A549 (cell line): Measurements from ENCODE around the gene EAF2.

Experiments used
- ESRRA ChIP-seq: fragments of 150-350 bp; IDR thresholded peaks from 2 replicates; pipeline ENCODE4 v1.6.1; 2014; ENCODE audit warnings: mild to moderate bottlenecking, low read length, borderline replicate concordance
- HOXA7 ChIP-seq: fragments of 250-450 bp; sonication (Bioruptor Pico); IDR thresholded peaks from 2 replicates; pipeline ENCODE4 v1.5.0; 2020; ENCODE audit warnings: mild to moderate bottlenecking, moderate library complexity
- NPAS2 ChIP-seq: fragments of 250-450 bp; sonication (Bioruptor Pico); IDR thresholded peaks from 2 replicates; pipeline ENCODE4 v1.8.0; 2022; ENCODE audit warnings: mild to moderate bottlenecking, moderate library complexity, borderline replicate concordance
- RAD21 ChIP-seq, 2 experiments: fragments of >200 bp in 1 of 2; sonication (Bioruptor Twin) in 1 of 2; formaldehyde crosslinking in 1 of 2; IDR thresholded peaks in 1 of 2; conservative IDR thresholded peaks in 1 of 2; 2 replicates in 1 of 2; 3 replicates in 1 of 2; pipeline ENCODE4 v1.6.1; 2012 to 2018; ENCODE audit warnings: inconsistent platforms in 1 of 2
- RCOR1 ChIP-seq: fragments of 150-350 bp; IDR thresholded peaks from 2 replicates; pipeline ENCODE4 v1.6.1; 2014; ENCODE audit warnings: antibody characterized with exemption, low read length, low read depth
- SREBF2 ChIP-seq: fragments of 450-650 bp; IDR thresholded peaks from 2 replicates; pipeline ENCODE4 v1.6.1; 2014; ENCODE audit warnings: mild to moderate bottlenecking, moderate library complexity
- ZC3H11A ChIP-seq: fragments of 450-650 bp; IDR thresholded peaks from 2 replicates; pipeline ENCODE4 v1.6.1; 2014; ENCODE audit warnings: antibody characterized with exemption, mild to moderate bottlenecking
- TF ChIP-seq, protein P1 (sequence below): fragments of >200 bp; sonication (Bioruptor Twin); formaldehyde crosslinking; IDR thresholded peaks from 3 replicates; pipeline ENCODE4 v1.5.1; 2016
- TF ChIP-seq, protein P2 (sequence below): fragments of 200-600 bp; sonication (generic); IDR thresholded peaks from 2 replicates; pipeline ENCODE4 v1.6.1; 2016; ENCODE audit warnings: antibody characterized with exemption, mild to moderate bottlenecking, moderate library complexity
- TF ChIP-seq, protein P3 (sequence below): fragments of 150-350 bp; IDR thresholded peaks from 2 replicates; pipeline ENCODE4 v1.6.1; 2014; ENCODE audit warnings: low read depth, mild to moderate bottlenecking, low read length

DNA sequence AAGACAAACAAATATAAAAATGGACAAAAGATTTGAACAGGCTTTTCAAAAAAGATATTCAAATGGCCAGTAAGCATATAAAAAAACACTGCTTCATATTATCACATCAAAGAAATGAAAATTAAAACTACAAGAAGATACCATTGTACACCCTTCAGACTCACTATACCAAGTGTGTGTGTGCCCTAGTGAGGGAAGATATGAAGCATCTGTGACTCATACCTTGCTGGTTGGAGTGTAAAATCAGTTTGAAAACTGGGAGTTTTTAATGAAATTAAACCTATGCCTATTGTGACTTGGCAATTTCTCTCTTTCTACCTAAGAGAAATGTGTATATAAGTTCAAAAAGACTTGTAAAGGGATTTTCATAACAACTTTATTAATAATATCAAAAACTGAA is 35.7 kb downstream of the EAF2 start:
- TF ChIP-seq, protein P1, sequence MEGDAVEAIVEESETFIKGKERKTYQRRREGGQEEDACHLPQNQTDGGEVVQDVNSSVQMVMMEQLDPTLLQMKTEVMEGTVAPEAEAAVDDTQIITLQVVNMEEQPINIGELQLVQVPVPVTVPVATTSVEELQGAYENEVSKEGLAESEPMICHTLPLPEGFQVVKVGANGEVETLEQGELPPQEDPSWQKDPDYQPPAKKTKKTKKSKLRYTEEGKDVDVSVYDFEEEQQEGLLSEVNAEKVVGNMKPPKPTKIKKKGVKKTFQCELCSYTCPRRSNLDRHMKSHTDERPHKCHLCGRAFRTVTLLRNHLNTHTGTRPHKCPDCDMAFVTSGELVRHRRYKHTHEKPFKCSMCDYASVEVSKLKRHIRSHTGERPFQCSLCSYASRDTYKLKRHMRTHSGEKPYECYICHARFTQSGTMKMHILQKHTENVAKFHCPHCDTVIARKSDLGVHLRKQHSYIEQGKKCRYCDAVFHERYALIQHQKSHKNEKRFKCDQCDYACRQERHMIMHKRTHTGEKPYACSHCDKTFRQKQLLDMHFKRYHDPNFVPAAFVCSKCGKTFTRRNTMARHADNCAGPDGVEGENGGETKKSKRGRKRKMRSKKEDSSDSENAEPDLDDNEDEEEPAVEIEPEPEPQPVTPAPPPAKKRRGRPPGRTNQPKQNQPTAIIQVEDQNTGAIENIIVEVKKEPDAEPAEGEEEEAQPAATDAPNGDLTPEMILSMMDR: no peak
- TF ChIP-seq RAD21 (conservative IDR thresholded peaks at IDR 0.05 in 1 of 2, IDR thresholded peaks at IDR 0.05 in 1 of 2) (no peak), NPAS2 (CRISPR knock-in tag) (no peak), ESRRA (no peak), SREBF2 (no peak), RCOR1 (no peak), ZC3H11A (no peak), HOXA7 (CRISPR knock-in tag) (no peak)
- TF ChIP-seq, protein P2, sequence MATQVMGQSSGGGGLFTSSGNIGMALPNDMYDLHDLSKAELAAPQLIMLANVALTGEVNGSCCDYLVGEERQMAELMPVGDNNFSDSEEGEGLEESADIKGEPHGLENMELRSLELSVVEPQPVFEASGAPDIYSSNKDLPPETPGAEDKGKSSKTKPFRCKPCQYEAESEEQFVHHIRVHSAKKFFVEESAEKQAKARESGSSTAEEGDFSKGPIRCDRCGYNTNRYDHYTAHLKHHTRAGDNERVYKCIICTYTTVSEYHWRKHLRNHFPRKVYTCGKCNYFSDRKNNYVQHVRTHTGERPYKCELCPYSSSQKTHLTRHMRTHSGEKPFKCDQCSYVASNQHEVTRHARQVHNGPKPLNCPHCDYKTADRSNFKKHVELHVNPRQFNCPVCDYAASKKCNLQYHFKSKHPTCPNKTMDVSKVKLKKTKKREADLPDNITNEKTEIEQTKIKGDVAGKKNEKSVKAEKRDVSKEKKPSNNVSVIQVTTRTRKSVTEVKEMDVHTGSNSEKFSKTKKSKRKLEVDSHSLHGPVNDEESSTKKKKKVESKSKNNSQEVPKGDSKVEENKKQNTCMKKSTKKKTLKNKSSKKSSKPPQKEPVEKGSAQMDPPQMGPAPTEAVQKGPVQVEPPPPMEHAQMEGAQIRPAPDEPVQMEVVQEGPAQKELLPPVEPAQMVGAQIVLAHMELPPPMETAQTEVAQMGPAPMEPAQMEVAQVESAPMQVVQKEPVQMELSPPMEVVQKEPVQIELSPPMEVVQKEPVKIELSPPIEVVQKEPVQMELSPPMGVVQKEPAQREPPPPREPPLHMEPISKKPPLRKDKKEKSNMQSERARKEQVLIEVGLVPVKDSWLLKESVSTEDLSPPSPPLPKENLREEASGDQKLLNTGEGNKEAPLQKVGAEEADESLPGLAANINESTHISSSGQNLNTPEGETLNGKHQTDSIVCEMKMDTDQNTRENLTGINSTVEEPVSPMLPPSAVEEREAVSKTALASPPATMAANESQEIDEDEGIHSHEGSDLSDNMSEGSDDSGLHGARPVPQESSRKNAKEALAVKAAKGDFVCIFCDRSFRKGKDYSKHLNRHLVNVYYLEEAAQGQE: no peak
- TF ChIP-seq, protein P3, sequence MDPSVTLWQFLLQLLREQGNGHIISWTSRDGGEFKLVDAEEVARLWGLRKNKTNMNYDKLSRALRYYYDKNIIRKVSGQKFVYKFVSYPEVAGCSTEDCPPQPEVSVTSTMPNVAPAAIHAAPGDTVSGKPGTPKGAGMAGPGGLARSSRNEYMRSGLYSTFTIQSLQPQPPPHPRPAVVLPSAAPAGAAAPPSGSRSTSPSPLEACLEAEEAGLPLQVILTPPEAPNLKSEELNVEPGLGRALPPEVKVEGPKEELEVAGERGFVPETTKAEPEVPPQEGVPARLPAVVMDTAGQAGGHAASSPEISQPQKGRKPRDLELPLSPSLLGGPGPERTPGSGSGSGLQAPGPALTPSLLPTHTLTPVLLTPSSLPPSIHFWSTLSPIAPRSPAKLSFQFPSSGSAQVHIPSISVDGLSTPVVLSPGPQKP: no peak
